Heart left ventricle (tissue), 13 donors: Measurements from ENCODE around the gene RMND5A.

Experiments used
- POLR2A ChIP-seq, 2 donors: fragments of 450-650 bp; IDR thresholded peaks; one replicate each; pipeline ENCODE4 v1.6.1; 2017; ENCODE audit warnings: antibody characterized with exemption in 2 of 2, mild to moderate bottlenecking in 2 of 2, moderate library complexity in 2 of 2
- TF ChIP-seq, protein P1 (sequence below), 12 donors: fragments of 200-600 bp; sonication (generic) in 4 of 12; IDR thresholded peaks; one replicate each; pipeline versions ENCODE4 v1.5.0 to v1.8.0; 2018 to 2022; ENCODE audit warnings: antibody characterized with exemption in 12 of 12, mild to moderate bottlenecking in 5 of 12
- donor health status: ischemic (EF 13 %, LVEDD 7.1; RV severe dilation, severe dysfunction).
- donor health status: DM: no; HTN: yes; CAD: no.
- donor health status: DM: no; HTN: no; CAD: no.
- donor health status: ischemic (EF 25% LVEDD 6.9; RV normal size, moderate dysfunction).
- donor health status: ischemic (EF 25% LVEDD 5.7; RV mildly dilated, moderate dysfunction).
- donor health status: ischemic (EF 35%, LVEDD 5.7; RV mildly dilated, moderate dysfunction).
- donor health status: nonischemic (EF 11% LVEDD 7.7; RV severe dilation, severe dysfunction).
- donor health status: DM: yes; HTN: yes; CAD: no.
- donor health status: PGD.
- donor health status: ischemic (EF 29% LVEDD 5.4; RV normal size, mild dysfunction).
- donor health status: nonischemic (EF 23%, LVEDD 6.1; RV moderate dilation, normal function).

DNA sequence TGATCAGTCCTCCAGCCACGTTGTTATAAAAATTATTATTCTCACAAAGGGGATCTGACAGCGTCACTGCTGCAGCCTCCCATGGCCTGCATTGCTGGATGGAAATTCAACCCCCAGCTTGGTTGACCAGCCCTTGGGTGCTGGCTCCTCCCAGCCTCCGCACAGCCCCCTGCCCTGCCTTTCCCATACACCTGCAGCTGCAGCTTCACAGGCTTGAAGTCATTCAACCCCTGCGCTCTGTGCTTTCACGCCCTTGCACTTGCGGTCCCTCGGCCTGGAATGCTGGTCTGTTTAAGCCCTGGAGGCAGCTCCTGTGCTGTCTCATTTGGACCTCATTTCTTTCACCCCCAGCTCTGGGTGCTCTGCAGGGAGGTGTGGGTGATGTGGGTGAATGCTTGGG is 71.5 kb downstream of the RMND5A start:
- TF ChIP-seq, protein P1, sequence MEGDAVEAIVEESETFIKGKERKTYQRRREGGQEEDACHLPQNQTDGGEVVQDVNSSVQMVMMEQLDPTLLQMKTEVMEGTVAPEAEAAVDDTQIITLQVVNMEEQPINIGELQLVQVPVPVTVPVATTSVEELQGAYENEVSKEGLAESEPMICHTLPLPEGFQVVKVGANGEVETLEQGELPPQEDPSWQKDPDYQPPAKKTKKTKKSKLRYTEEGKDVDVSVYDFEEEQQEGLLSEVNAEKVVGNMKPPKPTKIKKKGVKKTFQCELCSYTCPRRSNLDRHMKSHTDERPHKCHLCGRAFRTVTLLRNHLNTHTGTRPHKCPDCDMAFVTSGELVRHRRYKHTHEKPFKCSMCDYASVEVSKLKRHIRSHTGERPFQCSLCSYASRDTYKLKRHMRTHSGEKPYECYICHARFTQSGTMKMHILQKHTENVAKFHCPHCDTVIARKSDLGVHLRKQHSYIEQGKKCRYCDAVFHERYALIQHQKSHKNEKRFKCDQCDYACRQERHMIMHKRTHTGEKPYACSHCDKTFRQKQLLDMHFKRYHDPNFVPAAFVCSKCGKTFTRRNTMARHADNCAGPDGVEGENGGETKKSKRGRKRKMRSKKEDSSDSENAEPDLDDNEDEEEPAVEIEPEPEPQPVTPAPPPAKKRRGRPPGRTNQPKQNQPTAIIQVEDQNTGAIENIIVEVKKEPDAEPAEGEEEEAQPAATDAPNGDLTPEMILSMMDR (IDR thresholded peaks at IDR 0.05) = no peak
- no peak for TF ChIP-seq POLR2A (IDR thresholded peaks at IDR 0.05)
